NOMO-1 treated with DMSO at 0.1 percent for 48 hours (cell line): Measurements from ENCODE around the gene DISP3.

Experiments
- DNase-seq: peaks from one replicate; lab custom pipeline; 2025; ENCODE audit not compliant: unreplicated experiment; lab: John Stamatoyannopoulos, UW

The DISP3 gene

DNA sequence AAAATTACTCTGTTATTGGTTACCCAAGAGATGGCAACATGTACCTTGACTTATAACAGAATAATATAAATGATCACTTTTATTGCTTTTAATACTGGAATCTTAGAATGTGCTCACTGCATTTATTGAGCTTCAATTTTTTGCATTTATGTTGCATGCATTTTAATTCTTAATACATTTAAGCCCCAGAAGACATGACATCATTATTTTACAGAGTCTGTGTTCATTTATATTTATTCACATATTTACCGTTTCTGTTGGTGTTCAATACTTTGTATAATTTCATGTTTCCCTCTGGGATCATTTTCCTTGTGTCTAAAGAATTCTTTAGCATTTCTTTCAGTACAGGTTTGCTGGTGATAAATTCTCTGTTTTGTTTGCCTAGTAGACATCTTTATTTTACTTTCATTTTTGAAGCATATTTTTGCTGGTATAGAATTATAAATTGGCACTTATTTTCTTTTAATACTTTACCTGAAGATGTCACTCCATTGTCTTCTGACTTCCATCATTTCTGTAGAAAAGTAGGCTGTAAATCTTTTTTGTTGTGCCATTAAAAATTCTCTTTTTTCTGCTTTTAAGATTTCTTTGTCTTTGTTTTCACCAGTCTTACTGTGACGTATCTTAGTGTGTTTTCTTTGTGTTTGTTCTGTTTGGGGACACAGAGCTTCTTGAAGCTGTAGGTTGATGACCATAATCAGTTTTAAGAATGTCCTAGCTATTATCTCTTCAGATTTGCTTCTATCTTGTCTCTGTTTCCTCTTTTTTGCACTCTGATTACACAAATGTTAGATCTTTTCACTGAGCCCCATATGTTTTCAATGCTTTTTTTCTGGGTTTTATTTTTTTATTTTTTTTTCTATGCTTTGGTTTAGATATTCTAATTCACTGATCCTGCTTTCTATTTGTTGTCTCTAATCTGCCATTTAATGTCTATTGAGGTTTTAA, 26.9 kb downstream of the DISP3 start:
- DNase-seq = no peak

- DNase-seq = no peak
Measured at GRCh38 chr1:11507309-11507708, 28.4 kb downstream of the DISP3 start.

- DNase-seq = no peak
Measured at GRCh38 chr1:11513681-11514080, 34.7 kb downstream of the DISP3 start.

DNA sequence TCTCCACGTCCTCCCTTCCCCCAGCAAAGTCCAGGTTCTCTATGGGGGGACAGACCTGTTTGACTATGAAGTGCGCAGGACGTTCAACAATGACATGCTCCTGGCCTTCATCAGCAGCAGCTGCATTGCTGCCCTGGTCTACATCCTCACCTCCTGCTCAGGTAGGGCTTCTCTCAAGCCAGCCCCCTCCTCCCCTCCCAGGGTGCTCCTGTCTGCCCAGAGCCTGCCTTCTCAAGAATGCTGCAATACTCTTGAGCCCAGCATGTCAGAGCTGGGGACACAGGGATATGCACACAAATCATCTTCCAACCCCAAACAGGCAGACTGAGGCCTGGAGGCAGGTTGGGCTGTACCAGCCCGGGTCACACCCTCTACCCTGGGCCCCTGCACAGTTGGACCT, 35.4 kb downstream of the DISP3 start:
- DNase-seq = no peak

DNA sequence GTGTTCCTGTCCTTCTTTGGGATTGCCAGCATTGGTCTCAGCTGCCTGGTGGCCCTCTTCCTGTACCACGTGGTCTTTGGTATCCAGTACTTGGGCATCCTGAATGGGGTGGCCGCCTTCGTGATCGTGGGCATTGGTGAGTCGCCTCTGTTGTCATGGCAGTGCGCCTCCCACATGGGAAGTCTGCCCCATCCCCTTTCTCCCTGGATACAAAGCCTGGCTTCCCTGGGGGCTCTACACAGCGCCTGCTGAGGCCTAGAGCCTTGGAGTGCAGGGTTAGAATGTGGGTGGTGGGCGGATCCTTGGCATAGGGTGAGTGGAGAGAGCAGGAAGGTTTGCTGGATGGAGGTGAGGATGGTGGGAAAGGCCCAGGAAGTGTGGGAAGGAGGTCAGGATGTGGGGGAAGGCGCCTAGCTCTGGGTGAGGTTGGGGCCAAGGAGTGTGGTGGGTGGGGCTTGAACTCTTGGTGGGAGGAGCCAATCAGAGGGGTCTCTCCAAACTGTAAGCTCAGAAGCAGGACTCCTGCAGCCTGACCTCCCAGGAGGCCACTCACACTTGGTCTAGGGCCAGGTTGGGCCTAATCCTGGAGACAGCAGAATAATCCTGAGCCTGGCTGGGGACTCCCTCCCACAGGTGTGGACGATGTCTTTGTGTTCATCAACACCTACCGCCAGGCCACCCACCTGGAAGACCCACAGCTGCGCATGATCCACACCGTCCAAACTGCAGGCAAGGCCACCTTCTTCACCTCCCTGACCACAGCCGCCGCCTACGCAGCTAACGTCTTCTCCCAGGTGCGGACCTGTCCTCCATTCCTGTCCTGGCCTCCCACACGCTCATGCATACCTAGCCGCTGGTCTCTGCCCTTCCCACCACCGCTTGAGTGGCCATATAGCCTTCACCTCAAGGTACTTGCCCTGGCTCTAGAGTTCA, 36.7 kb downstream of the DISP3 start:
- DNase-seq = no peak

- DNase-seq = no peak
Measured at GRCh38 chr1:11516961-11517635, 38.1 kb downstream of the DISP3 start.

- no peak for DNase-seq
Measured at GRCh38 chr1:11518016-11518701, 39.2 kb downstream of the DISP3 start.

DNA sequence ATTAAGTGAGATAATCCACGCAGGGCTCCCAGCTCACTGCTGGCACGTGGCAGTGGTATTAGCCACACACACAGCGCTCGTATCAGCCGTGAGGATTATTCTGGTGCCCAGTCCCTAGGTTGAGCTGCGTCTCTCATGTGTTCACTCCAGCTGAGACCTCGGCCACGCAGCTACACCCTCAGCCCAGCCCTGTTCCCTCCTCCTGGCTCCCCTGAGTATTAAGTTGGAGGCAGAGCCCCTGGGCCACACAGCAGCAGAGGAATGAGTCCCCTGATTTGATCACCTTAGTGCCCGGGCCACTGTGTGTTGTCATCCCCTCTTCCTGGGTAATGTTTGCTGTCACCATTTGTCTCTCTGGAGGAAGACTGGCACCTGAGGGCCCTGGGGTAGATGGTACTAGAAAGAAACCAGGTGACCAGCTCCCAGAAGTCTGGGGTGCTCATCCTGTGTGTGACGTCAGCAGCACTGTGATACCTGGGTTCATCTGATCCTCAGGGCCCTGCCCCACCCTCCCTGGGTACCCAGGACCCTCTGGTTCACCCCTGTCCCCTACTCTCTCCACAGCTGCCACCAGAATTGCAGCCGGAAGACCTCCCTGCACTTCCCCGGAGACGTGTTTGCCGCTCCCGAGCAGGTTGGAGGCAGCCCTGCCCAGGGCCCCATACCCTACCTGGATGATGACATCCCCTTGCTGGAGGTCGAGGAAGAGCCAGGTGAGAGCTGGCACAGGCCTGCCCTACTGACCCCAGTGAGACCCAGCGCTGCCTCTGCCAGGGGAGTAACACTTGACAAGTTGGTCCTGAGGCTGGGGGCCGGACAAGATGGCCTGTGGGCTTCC, 40.1 kb downstream of the DISP3 start:
- no peak for DNase-seq

DNA sequence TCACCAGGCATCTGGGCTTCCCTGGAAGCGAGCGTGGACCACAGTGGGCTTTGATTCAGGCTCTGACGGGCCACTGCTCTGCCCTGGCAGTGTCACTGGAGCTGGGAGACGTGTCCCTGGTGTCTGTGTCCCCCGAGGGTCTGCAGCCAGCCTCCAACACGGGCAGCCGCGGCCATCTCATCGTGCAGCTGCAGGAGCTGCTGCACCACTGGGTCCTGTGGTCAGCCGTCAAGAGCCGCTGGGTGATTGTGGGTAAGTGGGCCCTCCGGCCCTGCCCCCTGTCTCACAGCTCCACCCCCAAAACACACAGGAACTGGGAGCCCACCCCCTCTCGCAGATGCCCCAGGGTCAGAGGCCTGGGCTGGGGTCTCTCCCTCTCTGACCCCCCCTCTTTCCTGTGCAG, 40.7 kb downstream of the DISP3 start:
- DNase-seq = no peak

DNA sequence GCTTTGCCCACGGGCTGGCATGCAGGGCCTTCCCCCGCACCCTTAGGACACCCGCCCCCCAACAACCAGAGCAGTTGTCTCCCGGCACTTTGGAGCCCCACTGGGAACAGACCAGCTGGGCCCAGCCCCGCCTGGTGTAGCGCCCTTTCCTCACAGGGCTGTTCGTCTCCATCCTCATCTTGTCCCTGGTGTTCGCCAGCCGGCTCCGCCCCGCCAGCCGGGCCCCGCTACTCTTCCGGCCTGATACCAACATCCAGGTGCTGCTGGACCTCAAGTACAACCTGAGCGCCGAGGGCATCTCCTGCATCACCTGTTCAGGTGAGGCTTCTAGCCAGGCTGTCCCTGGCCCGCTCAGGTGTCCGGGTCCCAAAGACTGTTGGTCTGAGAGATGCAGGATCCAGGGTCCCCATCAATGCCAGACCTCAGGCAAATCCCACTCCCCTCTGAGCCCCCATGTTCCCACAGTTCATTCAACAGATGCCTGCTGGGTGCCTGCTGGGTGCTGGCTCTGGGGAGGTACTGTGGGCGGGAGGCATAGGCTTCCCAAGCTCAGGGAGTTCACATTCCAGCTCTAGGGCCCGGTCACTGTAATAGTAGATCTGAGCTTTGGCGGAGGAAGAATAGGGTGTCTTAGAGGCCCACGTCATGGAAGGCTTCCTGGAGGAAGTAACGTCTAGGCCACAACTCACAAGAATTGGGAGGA, 41.7 kb downstream of the DISP3 start:
- DNase-seq = no peak

DNA sequence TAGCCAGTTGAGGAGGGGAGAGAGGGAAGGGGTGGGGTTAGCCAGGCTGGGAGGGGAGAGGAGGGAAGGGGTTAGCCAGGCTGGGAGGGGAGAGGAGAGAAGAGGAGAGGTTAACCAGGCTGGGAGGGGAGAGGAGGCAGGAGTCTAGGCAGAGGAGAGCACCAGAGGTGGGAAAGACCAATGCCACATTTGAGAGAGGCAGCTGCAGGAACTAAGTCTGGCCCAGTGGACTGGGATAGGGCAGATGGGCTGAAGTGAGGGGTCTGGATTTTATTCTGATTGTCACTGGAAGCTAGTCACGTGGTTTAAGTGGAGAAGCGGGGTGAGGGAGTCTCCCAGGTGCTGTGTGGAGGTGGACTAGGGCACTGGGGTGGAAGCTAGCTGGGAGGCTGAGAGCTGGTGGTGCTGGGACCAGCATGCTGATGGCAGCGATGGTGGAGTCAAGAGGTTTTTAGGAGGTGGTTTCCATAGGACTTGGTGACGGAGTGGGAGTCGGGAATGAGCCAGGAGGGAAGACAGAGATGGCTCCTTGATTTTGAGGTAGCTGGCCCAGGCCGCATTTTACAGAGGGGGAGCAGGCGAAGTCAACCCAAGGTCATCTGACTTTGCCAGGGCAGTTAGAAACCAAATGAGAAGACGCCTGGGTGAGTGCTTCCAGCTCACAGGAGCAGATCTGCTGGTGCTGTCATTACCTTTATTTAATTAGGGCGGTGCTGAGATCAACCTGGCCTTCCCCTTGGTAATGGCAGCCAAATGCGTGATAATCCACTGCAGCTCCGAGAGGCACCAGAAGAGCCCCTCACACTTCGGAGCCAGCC, 42.8 kb downstream of the DISP3 start:
- no peak for DNase-seq

- no peak for DNase-seq
Measured at GRCh38 chr1:11522400-11523235, 43.7 kb downstream of the DISP3 start.

- no peak for DNase-seq
Measured at GRCh38 chr1:11523261-11523660, 44.3 kb downstream of the DISP3 start.

- no peak for DNase-seq
Measured at GRCh38 chr1:11523746-11524464, 45.0 kb downstream of the DISP3 start.

GRCh38 chr1:11524465-11525150, 45.7 kb downstream of the DISP3 start:
- DNase-seq = no peak

GRCh38 chr1:11525151-11525505, 46.2 kb downstream of the DISP3 start:
- no peak for DNase-seq
